ENCODE measurements around the gene SLC4A8.

DNA sequence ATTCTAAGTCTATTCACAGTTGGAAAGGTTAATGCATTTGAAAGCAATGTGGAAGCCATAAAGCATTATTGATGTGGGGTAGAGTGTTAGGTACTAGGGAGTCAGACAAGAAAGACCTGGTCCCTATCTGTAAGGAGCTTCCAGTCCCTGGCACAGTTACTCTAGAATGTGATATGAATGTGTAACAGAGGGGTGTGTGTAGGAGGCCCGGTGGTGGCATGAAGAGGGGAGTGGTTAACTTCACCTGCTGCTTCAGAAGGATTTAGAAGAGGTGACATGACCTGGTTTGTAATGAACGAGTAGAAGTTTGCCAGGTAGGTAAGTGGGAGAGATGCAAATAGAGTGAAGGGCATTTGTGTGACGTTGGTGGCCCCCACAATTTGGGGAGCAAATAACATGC, 18.3 kb upstream of the SLC4A8 start:
- TF ChIP-seq, protein P1, sequence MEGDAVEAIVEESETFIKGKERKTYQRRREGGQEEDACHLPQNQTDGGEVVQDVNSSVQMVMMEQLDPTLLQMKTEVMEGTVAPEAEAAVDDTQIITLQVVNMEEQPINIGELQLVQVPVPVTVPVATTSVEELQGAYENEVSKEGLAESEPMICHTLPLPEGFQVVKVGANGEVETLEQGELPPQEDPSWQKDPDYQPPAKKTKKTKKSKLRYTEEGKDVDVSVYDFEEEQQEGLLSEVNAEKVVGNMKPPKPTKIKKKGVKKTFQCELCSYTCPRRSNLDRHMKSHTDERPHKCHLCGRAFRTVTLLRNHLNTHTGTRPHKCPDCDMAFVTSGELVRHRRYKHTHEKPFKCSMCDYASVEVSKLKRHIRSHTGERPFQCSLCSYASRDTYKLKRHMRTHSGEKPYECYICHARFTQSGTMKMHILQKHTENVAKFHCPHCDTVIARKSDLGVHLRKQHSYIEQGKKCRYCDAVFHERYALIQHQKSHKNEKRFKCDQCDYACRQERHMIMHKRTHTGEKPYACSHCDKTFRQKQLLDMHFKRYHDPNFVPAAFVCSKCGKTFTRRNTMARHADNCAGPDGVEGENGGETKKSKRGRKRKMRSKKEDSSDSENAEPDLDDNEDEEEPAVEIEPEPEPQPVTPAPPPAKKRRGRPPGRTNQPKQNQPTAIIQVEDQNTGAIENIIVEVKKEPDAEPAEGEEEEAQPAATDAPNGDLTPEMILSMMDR (IDR thresholded peaks at IDR 0.05; ENCODE audit: low read depth, low read length, poor library complexity, severe bottlenecking): no peak
- no peak for TF ChIP-seq EZH2phosphoT487 (IDR thresholded peaks at IDR 0.05; ENCODE audit: borderline replicate concordance, low read length)

Measured in DOHH2 (cell line).